OCI-LY1 (cell line): ENCODE data around the gene EIF3M.
"Not testable (repeated sequence)": the region's sequence is repeated elsewhere in the genome, so short reads cannot be mapped to it uniquely, and the experiment has no call there.

Experiments
- H2AFZ ChIP-seq: fragments of 200-600 bp; sonication (generic), shearing (Covaris generic); 2 replicates; pipeline ENCODE4 v1.6.0; 2014; ENCODE audit warnings: antibody characterized with exemption, mild to moderate bottlenecking, low read length
- H3F3A ChIP-seq: fragments of 200-600 bp; sonication (generic), shearing (Covaris generic); 2 replicates; pipeline ENCODE4 v1.6.0; 2014; ENCODE audit warnings: mild to moderate bottlenecking, antibody characterized with exemption, low read length, moderate library complexity; ENCODE audit not compliant: insufficient read depth
- H3K27ac ChIP-seq: fragments of 200-600 bp; sonication (generic); 2 replicates; pipeline ENCODE4 v1.5.1; 2014; ENCODE audit warnings: low read length, mixed run types, mild to moderate bottlenecking, low read depth; ENCODE audit not compliant: poor library complexity, severe bottlenecking
- H3K27me3 ChIP-seq: fragments of 200-600 bp; sonication (generic); 2 replicates; pipeline ENCODE4 v1.6.0; 2014; ENCODE audit warnings: antibody characterized with exemption, mild to moderate bottlenecking, low read length, moderate library complexity; ENCODE audit not compliant: insufficient read depth
- H3K36me3 ChIP-seq: fragments of 200-600 bp; sonication (generic); 2 replicates; pipeline ENCODE4 v1.6.1; 2014; ENCODE audit warnings: mild to moderate bottlenecking, antibody characterized with exemption, low read length, moderate library complexity, mixed read lengths; ENCODE audit not compliant: insufficient read depth
- H3K4me1 ChIP-seq: fragments of 200-600 bp; sonication (generic); 2 replicates; pipeline ENCODE4 v1.5.1; 2014; ENCODE audit warnings: mild to moderate bottlenecking, low read length, moderate library complexity; ENCODE audit not compliant: insufficient read depth, severe bottlenecking
- H3K4me2 ChIP-seq: fragments of 200-600 bp; sonication (generic), shearing (Covaris generic); 2 replicates; pipeline ENCODE4 v1.6.1; 2014; ENCODE audit warnings: low read length
- H3K4me3 ChIP-seq: fragments of 200-600 bp; sonication (generic); 2 replicates; pipeline ENCODE4 v1.5.1; 2014; ENCODE audit warnings: low read length, low read depth, mild to moderate bottlenecking, mixed read lengths; ENCODE audit not compliant: poor library complexity, severe bottlenecking
- H3K79me2 ChIP-seq: fragments of 200-600 bp; shearing (Covaris generic); 2 replicates; pipeline ENCODE4 v1.6.1; 2016; ENCODE audit warnings: mixed run types, low read length, mixed read lengths; ENCODE audit not compliant: insufficient read depth
- H3K9ac ChIP-seq: fragments of 200-600 bp; sonication (generic), shearing (Covaris generic); 2 replicates; pipeline ENCODE4 v1.6.1; 2014; ENCODE audit warnings: mild to moderate bottlenecking, low read length, mixed read lengths
- H3K9me2 ChIP-seq: fragments of 200-600 bp; sonication (generic), shearing (Covaris generic); 2 replicates; pipeline ENCODE4 v1.6.1; 2014; ENCODE audit warnings: low read depth, mild to moderate bottlenecking, low read length, mixed read lengths
- H3K9me3 ChIP-seq: fragments of 200-600 bp; shearing (Covaris generic); 2 replicates; pipeline ENCODE4 v1.6.1; 2014; ENCODE audit warnings: low read length, mixed read lengths
- H4K20me1 ChIP-seq: fragments of 200-600 bp; sonication (generic), shearing (Covaris generic); 2 replicates; pipeline ENCODE4 v1.6.0; 2016; ENCODE audit warnings: mild to moderate bottlenecking, low read length; ENCODE audit not compliant: insufficient read depth
- CTCF ChIP-seq: fragments of 200-600 bp; sonication (generic), shearing (Covaris generic); IDR thresholded peaks from 2 replicates; pipeline ENCODE4 v1.5.1; 2017; ENCODE audit warnings: mild to moderate bottlenecking, antibody characterized with exemption, low read length, moderate library complexity, mixed read lengths
- EZH2 ChIP-seq: fragments of 200-600 bp; sonication (generic), shearing (Covaris generic); IDR thresholded peaks from 2 replicates; pipeline ENCODE4 v1.8.0; 2017; ENCODE audit warnings: borderline replicate concordance, mixed run types, mild to moderate bottlenecking, antibody characterized with exemption, low read length, moderate library complexity, mixed read lengths

The EIF3M gene

DNA sequence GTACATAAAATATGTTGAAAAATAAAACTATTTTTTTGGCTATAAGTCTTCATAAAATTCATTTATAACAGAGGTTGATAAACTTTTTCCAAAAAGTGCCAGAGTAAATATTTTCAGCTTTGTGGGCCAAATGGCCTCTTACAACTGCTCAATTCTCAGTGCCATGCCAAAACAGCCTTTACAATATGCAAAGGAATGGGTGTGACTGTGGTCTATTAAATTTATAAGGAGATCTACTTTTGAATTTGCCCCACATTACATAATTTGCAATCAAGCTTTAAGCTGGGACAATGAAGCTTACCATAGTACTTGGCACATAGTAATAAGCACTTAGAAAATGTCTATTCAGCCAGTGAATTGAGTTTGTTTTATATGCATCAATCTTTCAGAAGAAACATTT lies 22.6 kb downstream of the EIF3M start:
- no peak overlapping the region for H2AFZ ChIP-seq
- no peaks in the 10 kb centered on the region for H3K79me2 ChIP-seq
- H3K9me3 ChIP-seq: no peaks in the 10 kb centered on the region
- no peak overlapping the region for H3K9ac ChIP-seq
- H3K9me2 ChIP-seq: no peaks in the 10 kb centered on the region
- H3F3A ChIP-seq: peaks cover 5% of the 10 kb centered on the region; the same call in 1 of the 2 replicates
- TF ChIP-seq EZH2 (no peak), CTCF (no peak)
- H3K27me3 ChIP-seq: no peaks in the 10 kb centered on the region
- H4K20me1 ChIP-seq: no peaks in the 10 kb centered on the region
- no peak overlapping the region for H3K4me2 ChIP-seq
- H3K27ac ChIP-seq: no peak overlapping the region
- H3K4me3 ChIP-seq: no peak overlapping the region
- no peaks in the 10 kb centered on the region for H3K4me1 ChIP-seq
- H3K36me3 ChIP-seq: peaks cover 49% of the 10 kb centered on the region

DNA sequence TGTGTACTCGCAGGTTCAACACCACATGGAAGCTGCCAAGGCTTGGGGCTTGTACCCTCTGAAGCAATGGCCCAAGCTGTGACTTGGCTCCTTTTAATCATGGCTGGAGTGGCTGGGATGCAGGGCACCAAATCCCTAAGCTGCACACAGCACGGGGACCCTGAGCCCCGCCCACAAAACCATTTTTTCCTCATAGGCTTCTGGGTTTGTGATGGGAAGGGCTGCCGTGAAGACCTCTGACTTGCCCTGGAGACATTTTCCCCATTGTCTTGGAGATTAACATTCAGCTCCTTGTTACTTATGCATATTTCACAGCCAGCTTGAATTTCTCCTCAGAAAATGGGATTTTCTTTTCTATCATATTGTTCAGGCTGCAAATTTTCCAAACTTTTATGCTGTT lies 25.2 kb downstream of the EIF3M start:
- H3K9me3 ChIP-seq, H3K27me3 ChIP-seq, H3K79me2 ChIP-seq, H4K20me1 ChIP-seq, H3K9ac ChIP-seq, H3K4me1 ChIP-seq, H3F3A ChIP-seq, H3K27ac ChIP-seq, H3K4me3 ChIP-seq, H3K9me2 ChIP-seq, H2AFZ ChIP-seq, H3K4me2 ChIP-seq: not testable (repeated sequence)
- peaks cover 24% of the 10 kb centered on the region for H3K36me3 ChIP-seq

- H3K9ac ChIP-seq: no peak overlapping the region
- no peaks in the 10 kb centered on the region for H3K27me3 ChIP-seq
- no peaks in the 10 kb centered on the region for H4K20me1 ChIP-seq
- no peak overlapping the region for H3K27ac ChIP-seq
- H3K36me3 ChIP-seq: peaks cover 6% of the 10 kb centered on the region
- TF ChIP-seq CTCF (no peak), EZH2 (no peak)
- no peaks in the 10 kb centered on the region for H3K4me1 ChIP-seq
- H3K4me2 ChIP-seq: no peak overlapping the region
- H2AFZ ChIP-seq: no peak overlapping the region
- H3K79me2 ChIP-seq: no peaks in the 10 kb centered on the region
- H3F3A ChIP-seq: peaks cover 5% of the 10 kb centered on the region; the same call in 1 of the 2 replicates
- H3K9me2 ChIP-seq: no peaks in the 10 kb centered on the region; the same call in 1 of the 2 replicates
- no peak overlapping the region for H3K4me3 ChIP-seq
- no peaks in the 10 kb centered on the region for H3K9me3 ChIP-seq
Observed at GRCh38 chr11:32610797-32611352, 27.2 kb downstream of the EIF3M start.

GRCh38 chr11:32613500-32614151 lies 30.0 kb downstream of the EIF3M start:
- no peaks in the 10 kb centered on the region for H3F3A ChIP-seq
- H3K9me3 ChIP-seq: no peaks in the 10 kb centered on the region
- TF ChIP-seq CTCF (no peak), EZH2 (no peak)
- no peak overlapping the region for H2AFZ ChIP-seq
- no peaks in the 10 kb centered on the region for H4K20me1 ChIP-seq
- no peaks in the 10 kb centered on the region for H3K4me1 ChIP-seq
- H3K27me3 ChIP-seq: no peaks in the 10 kb centered on the region
- no peak overlapping the region for H3K27ac ChIP-seq
- H3K9me2 ChIP-seq: no peaks in the 10 kb centered on the region; the same call in 1 of the 2 replicates
- no peaks in the 10 kb centered on the region for H3K79me2 ChIP-seq
- no peak overlapping the region for H3K4me3 ChIP-seq
- H3K4me2 ChIP-seq: no peak overlapping the region
- no peaks in the 10 kb centered on the region for H3K36me3 ChIP-seq
- no peak overlapping the region for H3K9ac ChIP-seq
